NCI-H460 (cell line): ENCODE data around the gene VWA2. TPM values are rescaled to one million over a fixed set of nuclear protein-coding genes. Genes with fewer than 3 reads are reported as not detected.

Source experiments
- DNase-seq: peaks from one replicate; pipeline ENCODE4 v3.0.0-alpha.2; 2016; ENCODE audit warnings: low read depth; ENCODE audit errors: extremely low read depth
- total RNA-seq: library from RNA; depleted of rRNA; stranded (reverse); fragments of >200 nt; shearing (Covaris generic); gene quantifications from 2 replicates; pipeline ENCODE4 v1.2.3, GENCODE V29; 2014

Gene VWA2
- total RNA-seq, 1 experiment from 2014 or later = not detected

GRCh38 chr10:114273910-114274309 lies 34.9 kb downstream of the VWA2 start:
- DNase-seq = no peak

DNA sequence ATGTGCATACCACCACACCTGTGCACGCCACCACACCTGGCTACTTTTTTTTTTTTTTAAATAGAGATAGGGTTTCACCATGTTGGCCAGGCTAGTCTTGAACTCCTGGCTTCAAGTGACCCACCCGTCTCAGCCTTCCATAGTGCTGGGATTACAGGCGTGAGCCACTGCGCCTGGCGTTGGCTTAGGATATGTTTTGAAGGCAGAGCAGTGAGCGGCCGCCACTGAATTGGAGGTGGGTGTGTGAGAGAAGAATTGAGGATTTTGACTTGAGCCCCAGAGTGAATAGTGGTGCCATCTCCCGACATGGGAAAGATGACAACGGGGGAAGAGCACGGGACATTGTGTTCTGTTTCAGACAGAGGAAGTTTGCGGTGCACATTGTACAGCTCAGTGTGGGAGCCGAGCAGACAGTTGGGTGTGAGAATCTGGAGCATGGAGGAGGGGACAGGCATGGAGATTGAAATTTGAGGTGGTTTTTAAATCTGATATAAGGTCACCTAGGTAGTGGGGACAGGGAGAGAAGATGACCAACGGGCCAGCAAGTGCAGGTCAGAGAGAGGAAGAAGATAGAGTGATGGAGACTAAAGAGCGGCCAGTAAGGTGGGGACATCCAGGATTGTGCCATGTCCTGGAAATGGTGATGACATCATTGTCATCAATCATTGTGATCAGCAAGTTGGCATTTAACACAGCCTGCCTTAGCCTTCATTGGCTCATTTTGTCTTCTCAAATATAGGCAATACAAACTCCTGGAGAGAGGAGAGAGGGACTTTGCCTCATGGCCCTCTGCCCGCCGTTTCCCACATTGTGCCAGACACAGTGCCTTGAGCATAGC lies 35.8 kb downstream of the VWA2 start:
- DNase-seq = no peak

DNA sequence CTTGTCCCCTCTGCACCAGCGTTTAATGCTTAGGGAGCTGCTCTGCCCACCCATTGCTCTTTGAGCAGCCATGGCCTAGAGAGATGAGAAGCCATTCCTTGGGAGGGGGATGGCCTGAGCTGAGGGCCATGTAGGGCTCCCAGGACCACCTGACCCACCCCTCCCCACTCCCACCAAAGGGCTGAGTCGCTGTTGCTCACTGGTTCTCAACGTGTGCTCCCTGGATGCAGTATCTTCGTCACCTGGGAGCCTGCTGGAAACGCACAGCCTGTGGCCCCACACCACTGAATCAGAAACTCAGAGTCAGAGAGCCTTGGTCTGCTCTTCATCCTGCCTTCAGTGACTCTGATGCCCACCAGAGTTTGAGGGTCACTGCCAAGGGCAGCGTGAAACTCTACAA lies 37.0 kb downstream of the VWA2 start:
- DNase-seq = no peak

- no peak for DNase-seq
These were observed 37.6 kb downstream of the VWA2 start for GRCh38 chr10:114276671-114277070.

- no peak for DNase-seq
These were observed 39.3 kb downstream of the VWA2 start for GRCh38 chr10:114278140-114278883.

- no peak for DNase-seq
These were observed 39.8 kb downstream of the VWA2 start for GRCh38 chr10:114278884-114279191.

GRCh38 chr10:114279289-114279688 lies 40.2 kb downstream of the VWA2 start:
- no peak for DNase-seq

DNA sequence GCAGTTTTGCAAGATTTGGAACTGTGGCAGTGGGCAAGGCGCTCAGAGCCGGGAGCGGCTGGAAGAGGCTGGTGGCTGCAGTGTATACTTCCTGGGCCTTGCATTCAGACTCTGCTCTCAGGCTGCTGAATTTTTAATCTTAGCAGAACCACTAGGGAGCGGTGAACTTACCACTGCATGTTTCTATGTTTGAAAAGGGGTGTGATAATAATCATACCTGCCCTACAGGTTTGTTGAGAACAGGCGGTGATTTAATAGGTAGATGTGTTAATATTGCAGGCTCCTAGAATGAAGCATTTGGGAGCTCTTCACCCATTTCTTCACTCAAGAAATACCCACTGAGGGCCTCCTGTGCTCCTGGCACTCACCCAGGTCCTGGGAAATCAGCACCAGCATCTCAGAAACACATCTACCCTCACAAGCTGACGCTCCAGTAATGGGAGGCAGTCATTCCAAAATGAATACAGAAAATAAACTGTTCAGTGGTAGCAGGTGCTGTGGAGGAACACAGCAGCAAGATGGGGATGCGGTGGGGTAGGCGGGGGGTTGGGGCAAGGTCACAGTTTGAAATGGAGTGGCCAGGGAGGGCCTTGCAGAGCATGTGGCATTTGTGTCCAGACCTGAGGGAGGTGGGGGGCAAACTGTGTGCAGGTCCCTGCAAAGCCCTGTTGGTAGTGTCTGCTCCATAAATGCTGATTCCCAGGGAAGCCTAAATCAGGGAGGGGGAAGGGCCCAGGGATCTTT lies 41.0 kb downstream of the VWA2 start:
- DNase-seq = no peak

- no peak for DNase-seq
These were observed 42.0 kb downstream of the VWA2 start for GRCh38 chr10:114281006-114281405.

DNA sequence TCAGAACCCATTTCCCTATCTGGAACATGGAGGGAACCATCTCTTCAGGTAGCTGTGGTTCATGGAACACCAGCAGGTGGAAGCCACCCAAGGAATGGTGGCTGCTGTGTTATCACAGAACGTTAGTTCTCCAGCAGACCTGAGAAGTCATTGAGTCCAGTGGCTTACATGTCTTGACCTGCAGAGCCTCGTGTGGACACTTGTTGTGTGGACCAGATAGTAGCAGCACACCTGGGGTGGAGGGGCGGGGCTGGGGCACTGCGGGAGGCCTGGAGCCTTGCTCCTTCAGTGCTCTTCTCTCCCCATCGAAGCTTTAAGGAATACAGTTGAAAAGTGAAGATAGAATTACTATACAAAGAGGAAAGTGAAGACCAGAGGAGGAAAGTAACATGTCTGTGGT lies 42.4 kb downstream of the VWA2 start:
- DNase-seq = no peak

GRCh38 chr10:114282526-114282925 lies 43.5 kb downstream of the VWA2 start:
- DNase-seq = no peak

DNA sequence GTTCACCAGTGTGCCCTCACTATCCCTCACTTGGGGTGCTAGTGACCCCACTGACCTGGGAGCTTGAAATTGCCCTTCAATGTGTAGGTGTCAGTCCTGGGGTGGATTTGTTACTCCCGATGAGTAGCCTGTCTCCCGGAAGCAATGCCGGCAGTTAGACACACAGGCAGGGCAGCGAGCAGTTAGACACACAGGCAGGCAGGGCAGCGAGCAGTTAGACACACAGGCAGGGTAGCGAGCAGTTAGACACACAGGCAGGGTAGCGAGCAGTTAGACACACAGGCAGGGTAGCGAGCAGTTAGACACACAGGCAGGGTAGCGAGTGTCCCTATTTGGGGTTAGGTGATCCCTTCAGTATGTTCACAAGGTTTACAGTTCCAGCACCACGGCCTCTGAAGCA lies 44.0 kb downstream of the VWA2 start:
- DNase-seq = no peak

GRCh38 chr10:114283535-114284234 lies 44.6 kb downstream of the VWA2 start:
- no peak for DNase-seq

DNA sequence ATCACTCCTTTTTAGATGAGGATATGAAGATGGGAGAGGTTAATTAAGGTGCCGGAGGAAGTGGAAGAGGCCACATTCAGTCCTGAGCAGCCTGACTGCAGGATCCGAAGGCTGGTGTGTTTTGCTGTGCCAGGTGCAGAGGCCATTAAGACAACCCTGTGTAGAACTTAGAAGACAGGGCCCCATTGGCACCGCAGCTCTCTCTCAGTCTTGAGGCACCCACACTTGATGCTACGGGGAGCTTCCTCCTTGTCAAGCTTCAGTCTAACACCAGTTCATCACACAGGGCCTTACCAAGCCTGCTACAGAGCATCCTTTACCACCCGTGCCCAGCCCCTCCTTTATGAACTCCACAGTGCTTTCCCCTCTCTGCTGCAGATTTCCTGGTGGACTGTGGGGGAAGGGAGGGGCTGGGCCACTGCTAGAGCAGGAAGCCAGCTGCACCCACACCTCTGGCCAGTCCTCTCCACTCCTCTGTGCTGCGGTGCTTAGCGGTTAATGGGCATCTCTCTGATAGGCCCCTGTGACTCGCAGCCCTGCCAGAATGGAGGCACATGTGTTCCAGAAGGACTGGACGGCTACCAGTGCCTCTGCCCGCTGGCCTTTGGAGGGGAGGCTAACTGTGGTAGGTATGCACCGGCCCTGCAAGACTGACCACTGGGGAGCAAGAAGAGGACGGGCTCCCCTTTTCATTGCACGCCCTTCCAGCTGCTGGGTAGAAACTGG lies 45.5 kb downstream of the VWA2 start:
- no peak for DNase-seq

- no peak for DNase-seq
These were observed 46.9 kb downstream of the VWA2 start for GRCh38 chr10:114285961-114286441.

GRCh38 chr10:114286921-114287320 lies 47.9 kb downstream of the VWA2 start:
- no peak for DNase-seq

GRCh38 chr10:114288424-114289095 lies 49.5 kb downstream of the VWA2 start:
- DNase-seq = no peak

GRCh38 chr10:114289096-114289436 lies 50.0 kb downstream of the VWA2 start:
- no peak for DNase-seq

DNA sequence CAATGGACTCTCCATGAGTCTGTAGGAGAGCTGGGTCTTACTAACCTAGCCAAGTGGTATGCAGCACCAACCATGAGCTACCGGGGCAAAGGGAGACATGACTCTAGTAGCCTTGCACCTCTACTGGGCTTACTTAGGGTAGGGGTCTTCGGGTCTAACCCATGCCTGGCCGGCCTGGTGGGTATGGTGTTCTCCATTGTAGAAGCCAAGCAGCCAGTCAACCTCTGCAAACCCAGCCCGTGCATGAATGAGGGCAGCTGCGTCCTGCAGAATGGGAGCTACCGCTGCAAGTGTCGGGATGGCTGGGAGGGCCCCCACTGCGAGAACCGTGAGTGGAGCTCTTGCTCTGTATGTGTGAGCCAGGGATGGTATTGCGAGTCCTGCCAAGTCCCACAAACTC lies 51.0 kb downstream of the VWA2 start:
- no peak for DNase-seq

GRCh38 chr10:114291076-114291475 lies 52.0 kb downstream of the VWA2 start:
- no peak for DNase-seq
